GM23338 (cell line): ENCODE results near the gene EVI5. TPM values are rescaled to one million over a fixed set of nuclear protein-coding genes. Genes with fewer than 3 reads are reported as not detected.
"Not testable (repeated sequence)": the region's sequence is repeated elsewhere in the genome, so short reads cannot be mapped to it uniquely, and the experiment has no call there.

Source experiments
- ATAC-seq: fragments of 200-7000 bp; cut with Tn5 transposase; 3 replicates; pipeline ENCODE4 v1.9.1; 2020
- DNase-seq: peaks from one replicate; pipeline ENCODE4 v3.0.0-alpha.2; 2015; ENCODE audit warnings: low spot score
- H2AFZ ChIP-seq: fragments of 200-600 bp; sonication (generic); 2 replicates; pipeline ENCODE4 v1.8.0; 2016; ENCODE audit warnings: antibody characterized with exemption, mild to moderate bottlenecking, moderate library complexity
- H3F3A ChIP-seq: fragments of 200-600 bp; sonication (generic); replicated peaks from 2 replicates; pipeline ENCODE4 v1.8.0; 2017; ENCODE audit warnings: antibody characterized with exemption, mixed run types, low read depth
- H3K27ac ChIP-seq: fragments of 200-600 bp; sonication (generic); 2 replicates; pipeline ENCODE4 v1.6.1; 2016; ENCODE audit warnings: low read depth
- H3K27me3 ChIP-seq: fragments of 200-600 bp; sonication (generic); 2 replicates; pipeline ENCODE4 v1.8.0; 2016; ENCODE audit warnings: mild to moderate bottlenecking, mixed run types, moderate library complexity; ENCODE audit not compliant: insufficient read depth
- H3K36me3 ChIP-seq: fragments of 200-600 bp; sonication (generic); 2 replicates; pipeline ENCODE4 v1.8.0; 2016; ENCODE audit warnings: mild to moderate bottlenecking; ENCODE audit not compliant: insufficient read depth
- H3K4me1 ChIP-seq: fragments of 200-600 bp; sonication (generic); 2 replicates; pipeline ENCODE4 v1.8.0; 2016; ENCODE audit warnings: mild to moderate bottlenecking, moderate library complexity; ENCODE audit not compliant: insufficient read depth
- H3K4me2 ChIP-seq: fragments of 200-600 bp; sonication (generic); 2 replicates; pipeline ENCODE4 v1.7.1; 2017; ENCODE audit warnings: mixed run types
- H3K4me3 ChIP-seq: fragments of 200-600 bp; sonication (generic); 2 replicates; pipeline ENCODE4 v1.6.1; 2016; ENCODE audit warnings: mixed run types
- H3K79me2 ChIP-seq: fragments of 200-600 bp; sonication (generic); replicated peaks from 2 replicates; pipeline ENCODE4 v1.8.0; 2017; ENCODE audit warnings: mild to moderate bottlenecking; ENCODE audit not compliant: insufficient read depth
- H3K9me2 ChIP-seq: fragments of 200-600 bp; sonication (generic); 2 replicates; pipeline ENCODE4 v1.8.0; 2017; ENCODE audit not compliant: insufficient read depth
- H4K20me1 ChIP-seq: fragments of 200-600 bp; sonication (generic); replicated peaks from 2 replicates; pipeline ENCODE4 v1.8.0; 2017; ENCODE audit warnings: mild to moderate bottlenecking; ENCODE audit not compliant: insufficient read depth
- H3K27ac Mint-ChIP-seq: 2 replicates; pipeline ENCODE4 v1.8.0; 2020; ENCODE audit warnings: inconsistent platforms, mild to moderate bottlenecking, moderate library complexity, mixed read lengths
- H3K27me3 Mint-ChIP-seq: 3 replicates; pipeline ENCODE4 v1.8.0; 2022; ENCODE audit warnings: low read depth, mild to moderate bottlenecking, moderate library complexity, mixed read lengths, inconsistent platforms; ENCODE audit not compliant: insufficient read depth, poor library complexity
- H3K36me3 Mint-ChIP-seq: 3 replicates; pipeline ENCODE4 v1.8.0; 2021; ENCODE audit warnings: low read depth, mild to moderate bottlenecking, inconsistent platforms, moderate library complexity, mixed read lengths
- H3K4me1 Mint-ChIP-seq: 3 replicates; pipeline ENCODE4 v1.8.0; 2020; ENCODE audit warnings: mild to moderate bottlenecking, inconsistent platforms, mixed read lengths
- H3K4me3 Mint-ChIP-seq: 3 replicates; pipeline ENCODE4 v1.8.0; 2021; ENCODE audit warnings: moderate library complexity, mild to moderate bottlenecking, inconsistent platforms, mixed read lengths
- H3K9me3 Mint-ChIP-seq: 3 replicates; pipeline ENCODE4 v1.8.0; 2020; ENCODE audit warnings: moderate library complexity, mild to moderate bottlenecking, inconsistent platforms, mixed read lengths
- CREB1 ChIP-seq: fragments of 250-450 bp; sonication (Bioruptor Pico); IDR thresholded peaks from 2 replicates; pipeline ENCODE4 v1.5.0; 2020; ENCODE audit warnings: low read depth, mild to moderate bottlenecking, moderate library complexity
- EZH2 ChIP-seq: fragments of 200-600 bp; sonication (generic); IDR thresholded peaks from one replicate; pipeline ENCODE4 v1.8.0; 2017; ENCODE audit warnings: antibody characterized with exemption, mild to moderate bottlenecking, low read depth; ENCODE audit not compliant: unreplicated experiment
- EZH2phosphoT487 ChIP-seq: fragments of 200-600 bp; sonication (generic); IDR thresholded peaks from one replicate; pipeline ENCODE4 v1.8.1; 2018; ENCODE audit warnings: antibody characterized with exemption; ENCODE audit not compliant: unreplicated experiment
- JUNB ChIP-seq: IDR thresholded peaks from one replicate; pipeline ENCODE4 v1.6.1; 2016; ENCODE audit warnings: antibody characterized with exemption; ENCODE audit not compliant: unreplicated experiment
- NANOG ChIP-seq: IDR thresholded peaks from 2 replicates; pipeline ENCODE4 v1.6.1; 2016; ENCODE audit warnings: antibody characterized with exemption, borderline replicate concordance
- POLR2AphosphoS5 ChIP-seq: IDR thresholded peaks from 2 replicates; pipeline ENCODE4 v1.6.1; 2016; ENCODE audit warnings: antibody characterized with exemption, low read depth
- STAT1 ChIP-seq: IDR thresholded peaks from one replicate; pipeline ENCODE4 v1.6.1; 2016; ENCODE audit warnings: antibody characterized with exemption; ENCODE audit not compliant: unreplicated experiment
- ZNF114 ChIP-seq: fragments of 250-450 bp; sonication (Bioruptor Pico); IDR thresholded peaks from 2 replicates; pipeline ENCODE4 v1.5.0; 2020; ENCODE audit warnings: mild to moderate bottlenecking, moderate library complexity
- ZNF331 ChIP-seq: fragments of 250-450 bp; sonication (Bioruptor Pico); IDR thresholded peaks from 2 replicates; pipeline ENCODE4 v1.5.0; 2020; ENCODE audit warnings: low read depth, mild to moderate bottlenecking, moderate library complexity
- polyA plus RNA-seq: library from polyadenylated mRNA; unstranded; fragments of >200 nt; fragmentation: Nextera tagmentation; extraction: Ambion mirVana; gene quantifications from 2 replicates; pipeline ENCODE4 v1.2.1, GENCODE V29; 2016
- total RNA-seq: library from RNA; depleted of rRNA; stranded (reverse); fragments of >200 nt; shearing (Covaris generic); gene quantifications from 2 replicates; pipeline ENCODE4 v1.2.3, GENCODE V29; 2014
- TF ChIP-seq, protein P1 (sequence below), 2 experiments: fragments of 200-600 bp in 1 of 2; sonication (generic) in 1 of 2; conservative IDR thresholded peaks; 2 replicates each; pipeline versions ENCODE4 v1.5.1 to v1.6.1; 2016 to 2017; ENCODE audit warnings: antibody characterized with exemption in 2 of 2, low read depth in 2 of 2, mild to moderate bottlenecking in 2 of 2, moderate library complexity in 1 of 2
- TF ChIP-seq, protein P2 (sequence below): IDR thresholded peaks from one replicate; pipeline ENCODE4 v1.6.1; 2018; ENCODE audit warnings: antibody characterized with exemption; ENCODE audit not compliant: unreplicated experiment
- TF ChIP-seq, protein P3 (sequence below): IDR thresholded peaks from 2 replicates; pipeline ENCODE4 v1.6.1; 2016; ENCODE audit warnings: antibody characterized with exemption

Gene EVI5
- total and polyA plus RNA-seq, 2 experiments from 2014 or later, result 15.6 to 24.8 TPM

DNA sequence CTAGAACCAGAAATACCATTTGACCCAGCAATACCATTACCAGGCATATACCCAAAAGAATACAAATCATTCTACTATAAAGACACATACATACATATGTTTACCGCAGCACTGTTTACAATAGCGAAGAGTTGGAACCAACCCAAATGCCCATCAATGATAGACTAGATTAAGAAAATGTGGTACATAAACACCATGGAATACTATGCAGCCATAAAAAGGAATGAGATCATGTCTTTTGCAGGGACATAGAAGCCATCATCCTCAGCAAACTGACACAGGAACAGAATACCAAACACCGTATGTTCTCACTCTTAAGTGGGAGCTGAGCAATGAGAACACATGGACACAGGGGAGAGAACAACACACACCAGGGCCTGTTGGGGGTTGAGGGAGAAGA lies 144.2 kb downstream of the EVI5 start:
- DNase-seq, H4K20me1 ChIP-seq, H3K4me3 ChIP-seq, H3K36me3 Mint-ChIP-seq, H3K27ac Mint-ChIP-seq, H3K4me3 Mint-ChIP-seq, H3K27me3 Mint-ChIP-seq, H3K9me3 Mint-ChIP-seq, H3K36me3 ChIP-seq, H3K27ac ChIP-seq, ATAC-seq, H3K4me1 ChIP-seq, H3F3A ChIP-seq, H3K9me2 ChIP-seq, H3K4me1 Mint-ChIP-seq, H2AFZ ChIP-seq, H3K4me2 ChIP-seq, H3K27me3 ChIP-seq, H3K79me2 ChIP-seq: not testable (repeated sequence)

DNA sequence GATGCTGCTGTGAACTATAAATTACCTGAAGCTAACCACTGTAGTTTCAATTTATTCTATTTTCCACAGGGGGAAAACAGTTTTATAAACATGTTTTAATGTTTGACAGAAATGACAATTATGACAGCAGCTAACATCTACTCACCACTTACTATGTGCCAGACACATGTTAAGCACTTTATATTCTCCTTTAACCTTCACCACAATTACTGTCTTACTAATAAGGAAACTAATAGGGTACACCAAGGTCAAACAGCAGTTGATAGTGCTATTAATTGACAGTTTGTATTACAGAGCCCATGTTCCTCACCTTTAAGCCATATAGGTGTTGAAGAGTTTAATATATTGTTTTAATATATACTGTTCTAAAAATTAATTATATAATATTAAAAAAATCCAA lies 146.4 kb downstream of the EVI5 start:
- Histone ChIP-seq H2AFZ (no peak overlapping the region), H4K20me1 (0 out of 2 replicates have a peak, but pooled peaks cover 5% of the 10 kb centered on the region), H3K4me1 (no peaks in the 10 kb centered on the region), H3K36me3 (no peaks in the 10 kb centered on the region), H3F3A (no peaks in the 10 kb centered on the region), H3K27me3 (no peaks in the 10 kb centered on the region), H3K4me3 (no peak overlapping the region), H3K9me2 (no peaks in the 10 kb centered on the region), H3K79me2 (no peaks in the 10 kb centered on the region), H3K27ac (no peak overlapping the region), H3K4me2 (no peak overlapping the region)
- Mint-ChIP-seq H3K27me3 (peaks cover 1% of the 10 kb centered on the region), H3K4me1 (no peaks in the 10 kb centered on the region), H3K27ac (no peak overlapping the region), H3K4me3 (no peak overlapping the region), H3K36me3 (peaks cover 28% of the 10 kb centered on the region), H3K9me3 (peaks cover 9% of the 10 kb centered on the region; the same call in 2 of the 3 replicates)
- DNase-seq (no peak), ATAC-seq (no peak)
- TF ChIP-seq POLR2AphosphoS5 (no peak), ZNF331 (no peak), CREB1 (CRISPR knock-in tag) (no peak), EZH2 (no peak), EZH2phosphoT487 (no peak), STAT1 (no peak), JUNB (no peak), NANOG (no peak), ZNF114 (CRISPR knock-in tag) (no peak)
- TF ChIP-seq, protein P1, sequence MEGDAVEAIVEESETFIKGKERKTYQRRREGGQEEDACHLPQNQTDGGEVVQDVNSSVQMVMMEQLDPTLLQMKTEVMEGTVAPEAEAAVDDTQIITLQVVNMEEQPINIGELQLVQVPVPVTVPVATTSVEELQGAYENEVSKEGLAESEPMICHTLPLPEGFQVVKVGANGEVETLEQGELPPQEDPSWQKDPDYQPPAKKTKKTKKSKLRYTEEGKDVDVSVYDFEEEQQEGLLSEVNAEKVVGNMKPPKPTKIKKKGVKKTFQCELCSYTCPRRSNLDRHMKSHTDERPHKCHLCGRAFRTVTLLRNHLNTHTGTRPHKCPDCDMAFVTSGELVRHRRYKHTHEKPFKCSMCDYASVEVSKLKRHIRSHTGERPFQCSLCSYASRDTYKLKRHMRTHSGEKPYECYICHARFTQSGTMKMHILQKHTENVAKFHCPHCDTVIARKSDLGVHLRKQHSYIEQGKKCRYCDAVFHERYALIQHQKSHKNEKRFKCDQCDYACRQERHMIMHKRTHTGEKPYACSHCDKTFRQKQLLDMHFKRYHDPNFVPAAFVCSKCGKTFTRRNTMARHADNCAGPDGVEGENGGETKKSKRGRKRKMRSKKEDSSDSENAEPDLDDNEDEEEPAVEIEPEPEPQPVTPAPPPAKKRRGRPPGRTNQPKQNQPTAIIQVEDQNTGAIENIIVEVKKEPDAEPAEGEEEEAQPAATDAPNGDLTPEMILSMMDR (conservative IDR thresholded peaks at IDR 0.05; ENCODE audit: low read depth in 2 of 2), result no peak
- TF ChIP-seq, protein P2, sequence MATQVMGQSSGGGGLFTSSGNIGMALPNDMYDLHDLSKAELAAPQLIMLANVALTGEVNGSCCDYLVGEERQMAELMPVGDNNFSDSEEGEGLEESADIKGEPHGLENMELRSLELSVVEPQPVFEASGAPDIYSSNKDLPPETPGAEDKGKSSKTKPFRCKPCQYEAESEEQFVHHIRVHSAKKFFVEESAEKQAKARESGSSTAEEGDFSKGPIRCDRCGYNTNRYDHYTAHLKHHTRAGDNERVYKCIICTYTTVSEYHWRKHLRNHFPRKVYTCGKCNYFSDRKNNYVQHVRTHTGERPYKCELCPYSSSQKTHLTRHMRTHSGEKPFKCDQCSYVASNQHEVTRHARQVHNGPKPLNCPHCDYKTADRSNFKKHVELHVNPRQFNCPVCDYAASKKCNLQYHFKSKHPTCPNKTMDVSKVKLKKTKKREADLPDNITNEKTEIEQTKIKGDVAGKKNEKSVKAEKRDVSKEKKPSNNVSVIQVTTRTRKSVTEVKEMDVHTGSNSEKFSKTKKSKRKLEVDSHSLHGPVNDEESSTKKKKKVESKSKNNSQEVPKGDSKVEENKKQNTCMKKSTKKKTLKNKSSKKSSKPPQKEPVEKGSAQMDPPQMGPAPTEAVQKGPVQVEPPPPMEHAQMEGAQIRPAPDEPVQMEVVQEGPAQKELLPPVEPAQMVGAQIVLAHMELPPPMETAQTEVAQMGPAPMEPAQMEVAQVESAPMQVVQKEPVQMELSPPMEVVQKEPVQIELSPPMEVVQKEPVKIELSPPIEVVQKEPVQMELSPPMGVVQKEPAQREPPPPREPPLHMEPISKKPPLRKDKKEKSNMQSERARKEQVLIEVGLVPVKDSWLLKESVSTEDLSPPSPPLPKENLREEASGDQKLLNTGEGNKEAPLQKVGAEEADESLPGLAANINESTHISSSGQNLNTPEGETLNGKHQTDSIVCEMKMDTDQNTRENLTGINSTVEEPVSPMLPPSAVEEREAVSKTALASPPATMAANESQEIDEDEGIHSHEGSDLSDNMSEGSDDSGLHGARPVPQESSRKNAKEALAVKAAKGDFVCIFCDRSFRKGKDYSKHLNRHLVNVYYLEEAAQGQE, result no peak
- TF ChIP-seq, protein P3, sequence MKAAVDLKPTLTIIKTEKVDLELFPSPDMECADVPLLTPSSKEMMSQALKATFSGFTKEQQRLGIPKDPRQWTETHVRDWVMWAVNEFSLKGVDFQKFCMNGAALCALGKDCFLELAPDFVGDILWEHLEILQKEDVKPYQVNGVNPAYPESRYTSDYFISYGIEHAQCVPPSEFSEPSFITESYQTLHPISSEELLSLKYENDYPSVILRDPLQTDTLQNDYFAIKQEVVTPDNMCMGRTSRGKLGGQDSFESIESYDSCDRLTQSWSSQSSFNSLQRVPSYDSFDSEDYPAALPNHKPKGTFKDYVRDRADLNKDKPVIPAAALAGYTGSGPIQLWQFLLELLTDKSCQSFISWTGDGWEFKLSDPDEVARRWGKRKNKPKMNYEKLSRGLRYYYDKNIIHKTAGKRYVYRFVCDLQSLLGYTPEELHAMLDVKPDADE, result no peak
